Measurements from ENCODE around the gene TDRD3. TPM values are rescaled to one million over a fixed set of nuclear protein-coding genes. Genes with fewer than 3 reads are reported as not detected.

Gene TDRD3
- total and polyA plus RNA-seq, 2 donors from 2014 or later, result 14.9 to 42.2 TPM

DNA sequence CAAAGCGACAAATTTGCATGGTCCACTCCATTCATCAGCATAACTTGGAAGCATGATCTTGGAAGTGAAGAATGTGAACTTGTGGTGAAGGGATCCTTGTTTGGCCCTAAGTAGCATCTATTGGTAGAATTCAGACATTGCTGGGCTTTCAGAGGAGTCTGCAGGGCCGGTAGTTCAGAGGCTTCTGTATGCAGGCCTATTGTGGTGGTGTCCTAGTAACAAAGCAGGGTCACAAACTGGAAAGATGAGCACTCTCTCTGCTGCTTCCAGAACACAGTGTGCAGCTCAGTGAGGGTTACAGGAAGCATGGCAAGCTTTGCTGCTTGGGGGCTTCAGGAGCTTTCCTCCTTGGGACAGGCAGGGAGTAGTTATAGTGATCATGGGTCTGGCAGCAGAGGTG lies 206.0 kb downstream of the TDRD3 start:
- Histone ChIP-seq H3K9ac (ENCODE audit: low read length in 3 of 3) (no peak overlapping the region), H3K36me3 (ENCODE audit: control insufficient read depth in 2 of 3, insufficient read depth in 3 of 3, low read length in 3 of 3) (no peaks in the 10 kb centered on the region), H3K4me3 (ENCODE audit: low read length in 3 of 3) (no peak overlapping the region), H3K4me1 (ENCODE audit: control insufficient read depth in 2 of 3, insufficient read depth in 2 of 3, low read depth in 1 of 3, low read length in 3 of 3) (no peaks in the 10 kb centered on the region), H3K27me3 (ENCODE audit: control insufficient read depth, insufficient read depth, low read length) (no peaks in the 10 kb centered on the region), H3K27ac (ENCODE audit: low read depth in 2 of 2, low read length in 2 of 2) (no peak overlapping the region), H3K9me3 (ENCODE audit: control insufficient read depth in 2 of 3, insufficient read depth in 1 of 3, low read length in 3 of 3) (no peaks in the 10 kb centered on the region)
- FAIRE-seq (no peak), DNase-seq (no peak)
- intact Hi-C loops (cut with DNase I), result no loop called here
- TF ChIP-seq, protein P1, sequence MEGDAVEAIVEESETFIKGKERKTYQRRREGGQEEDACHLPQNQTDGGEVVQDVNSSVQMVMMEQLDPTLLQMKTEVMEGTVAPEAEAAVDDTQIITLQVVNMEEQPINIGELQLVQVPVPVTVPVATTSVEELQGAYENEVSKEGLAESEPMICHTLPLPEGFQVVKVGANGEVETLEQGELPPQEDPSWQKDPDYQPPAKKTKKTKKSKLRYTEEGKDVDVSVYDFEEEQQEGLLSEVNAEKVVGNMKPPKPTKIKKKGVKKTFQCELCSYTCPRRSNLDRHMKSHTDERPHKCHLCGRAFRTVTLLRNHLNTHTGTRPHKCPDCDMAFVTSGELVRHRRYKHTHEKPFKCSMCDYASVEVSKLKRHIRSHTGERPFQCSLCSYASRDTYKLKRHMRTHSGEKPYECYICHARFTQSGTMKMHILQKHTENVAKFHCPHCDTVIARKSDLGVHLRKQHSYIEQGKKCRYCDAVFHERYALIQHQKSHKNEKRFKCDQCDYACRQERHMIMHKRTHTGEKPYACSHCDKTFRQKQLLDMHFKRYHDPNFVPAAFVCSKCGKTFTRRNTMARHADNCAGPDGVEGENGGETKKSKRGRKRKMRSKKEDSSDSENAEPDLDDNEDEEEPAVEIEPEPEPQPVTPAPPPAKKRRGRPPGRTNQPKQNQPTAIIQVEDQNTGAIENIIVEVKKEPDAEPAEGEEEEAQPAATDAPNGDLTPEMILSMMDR (IDR thresholded peaks at IDR 0.05; ENCODE audit: borderline replicate concordance, extremely low read depth, insufficient read depth), result no peak

DNA sequence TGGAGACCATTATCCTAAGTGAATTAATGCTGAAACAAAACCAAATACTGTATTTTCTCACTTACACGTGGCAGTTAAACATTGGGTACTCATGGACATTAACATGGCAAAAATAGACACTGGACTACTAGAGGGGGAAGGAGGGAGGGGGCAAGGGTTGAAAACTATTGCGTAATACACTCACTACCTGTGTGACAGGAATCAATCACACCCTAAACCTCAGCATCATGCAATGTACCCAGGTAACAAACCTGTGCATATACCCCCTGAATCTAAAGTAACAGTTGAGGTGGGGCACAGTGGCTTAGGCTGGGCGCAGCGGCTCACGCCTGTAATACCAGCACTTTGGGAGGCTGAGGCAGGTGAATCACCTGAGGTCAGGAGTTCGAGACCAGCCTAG lies 207.0 kb downstream of the TDRD3 start:
- H3K4me3 ChIP-seq (ENCODE audit: low read length in 3 of 3), result no peak overlapping the region
- no peaks in the 10 kb centered on the region for H3K9me3 ChIP-seq (ENCODE audit: control insufficient read depth in 2 of 3, insufficient read depth in 1 of 3, low read length in 3 of 3)
- H3K4me1 ChIP-seq (ENCODE audit: control insufficient read depth in 2 of 3, insufficient read depth in 2 of 3, low read depth in 1 of 3, low read length in 3 of 3), result no peaks in the 10 kb centered on the region
- no peaks in the 10 kb centered on the region for H3K27me3 ChIP-seq (ENCODE audit: control insufficient read depth, insufficient read depth, low read length)
- DNase-seq (no peak), FAIRE-seq (no peak)
- TF ChIP-seq, protein P1 (IDR thresholded peaks at IDR 0.05; ENCODE audit: borderline replicate concordance, extremely low read depth, insufficient read depth), result no peak
- no peaks in the 10 kb centered on the region for H3K36me3 ChIP-seq (ENCODE audit: control insufficient read depth in 2 of 3, insufficient read depth in 3 of 3, low read length in 3 of 3)
- H3K27ac ChIP-seq (ENCODE audit: low read depth in 2 of 2, low read length in 2 of 2), result no peak overlapping the region
- no peak overlapping the region for H3K9ac ChIP-seq (ENCODE audit: low read length in 3 of 3)
- intact Hi-C loops (cut with DNase I), result no loop called here

DNA sequence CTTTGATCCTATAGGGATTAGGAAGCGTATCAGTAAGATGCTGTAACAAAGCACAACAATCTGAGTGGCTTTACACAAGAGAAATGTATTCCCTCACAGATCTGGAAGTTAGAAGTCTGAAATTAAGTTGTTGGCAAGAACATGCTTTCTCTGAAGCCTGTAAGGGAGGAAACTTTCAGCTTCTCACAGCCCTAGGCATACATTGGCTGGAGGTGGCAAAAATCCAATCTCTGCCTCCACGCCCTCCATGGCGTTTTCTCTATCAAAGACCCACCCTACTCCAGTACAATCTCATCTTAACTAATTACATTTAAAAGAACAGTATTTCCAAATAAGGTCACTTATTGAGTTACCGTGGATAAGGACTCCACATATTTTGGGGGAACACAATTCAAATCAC lies 211.9 kb downstream of the TDRD3 start:
- DNase-seq (no peak), FAIRE-seq (no peak)
- TF ChIP-seq, protein P1 (IDR thresholded peaks at IDR 0.05; ENCODE audit: borderline replicate concordance, extremely low read depth, insufficient read depth), result no peak
- Histone ChIP-seq H3K4me3 (ENCODE audit: low read length in 3 of 3) (no peak overlapping the region), H3K36me3 (ENCODE audit: control insufficient read depth in 2 of 3, insufficient read depth in 3 of 3, low read length in 3 of 3) (no peaks in the 10 kb centered on the region), H3K27me3 (ENCODE audit: control insufficient read depth, insufficient read depth, low read length) (no peaks in the 10 kb centered on the region), H3K9ac (ENCODE audit: low read length in 3 of 3) (no peak overlapping the region), H3K27ac (ENCODE audit: low read depth in 2 of 2, low read length in 2 of 2) (no peak overlapping the region), H3K4me1 (ENCODE audit: control insufficient read depth in 2 of 3, insufficient read depth in 2 of 3, low read depth in 1 of 3, low read length in 3 of 3) (no peaks in the 10 kb centered on the region), H3K9me3 (ENCODE audit: control insufficient read depth in 2 of 3, insufficient read depth in 1 of 3, low read length in 3 of 3) (no peaks in the 10 kb centered on the region)
- intact Hi-C loops (cut with DNase I), result no loop called here

DNA sequence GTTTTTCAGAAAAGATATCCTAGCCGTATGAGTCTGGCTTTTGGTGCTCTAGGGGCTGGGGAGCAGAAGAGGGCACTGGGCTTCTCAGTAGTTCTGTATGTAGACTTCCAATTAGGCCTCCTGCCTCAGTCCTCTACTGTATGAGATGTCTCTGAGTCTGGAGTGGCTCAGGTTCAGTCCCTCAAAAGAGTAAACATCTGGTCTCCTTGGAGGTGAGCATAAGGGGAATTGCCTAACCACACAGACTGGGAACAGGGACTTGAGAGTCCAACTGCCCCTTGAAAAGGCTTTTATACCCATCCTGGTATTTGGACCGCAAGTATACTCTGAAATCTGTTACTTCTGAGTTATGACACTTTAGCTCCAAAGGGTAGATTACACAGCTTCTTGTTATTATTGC lies 214.5 kb downstream of the TDRD3 start:
- Histone ChIP-seq H3K9ac (ENCODE audit: low read length in 3 of 3) (no peak overlapping the region), H3K9me3 (ENCODE audit: control insufficient read depth in 2 of 3, insufficient read depth in 1 of 3, low read length in 3 of 3) (no peaks in the 10 kb centered on the region), H3K27ac (ENCODE audit: low read depth in 2 of 2, low read length in 2 of 2) (no peak overlapping the region), H3K27me3 (ENCODE audit: control insufficient read depth, insufficient read depth, low read length) (no peaks in the 10 kb centered on the region), H3K36me3 (ENCODE audit: control insufficient read depth in 2 of 3, insufficient read depth in 3 of 3, low read length in 3 of 3) (no peaks in the 10 kb centered on the region), H3K4me1 (ENCODE audit: control insufficient read depth in 2 of 3, insufficient read depth in 2 of 3, low read depth in 1 of 3, low read length in 3 of 3) (no peaks in the 10 kb centered on the region), H3K4me3 (ENCODE audit: low read length in 3 of 3) (no peak overlapping the region)
- DNase-seq (no peak), FAIRE-seq (no peak)
- TF ChIP-seq, protein P1 (IDR thresholded peaks at IDR 0.05; ENCODE audit: borderline replicate concordance, extremely low read depth, insufficient read depth), result no peak
- intact Hi-C loops (cut with DNase I), result no loop called here

All from kidney (tissue), 14 donors.